Thymus (tissue), 11 donors: Measurements from ENCODE around the gene STAC3. TPM values are rescaled to one million over a fixed set of nuclear protein-coding genes. Genes with fewer than 3 reads are reported as not detected.

Source experiments
- DNase-seq, 9 donors: peaks; one replicate each; pipeline ENCODE4 v3.0.0-alpha.2; 2013; ENCODE audit warnings: low spot score in 9 of 9, low read depth in 6 of 9, missing footprints in 1 of 9
- H3K27ac ChIP-seq, 2 donors: one replicate each; pipeline ENCODE4 v1.5.1; 2013; ENCODE audit warnings: control low read depth in 1 of 2, low read depth in 1 of 2, low read length in 1 of 2, mild to moderate bottlenecking in 1 of 2, moderate library complexity in 1 of 2
- H3K27me3 ChIP-seq, 2 donors: one replicate each; pipeline ENCODE4 v1.5.1; 2013; ENCODE audit warnings: low read length in 1 of 2; ENCODE audit not compliant: control insufficient read depth in 2 of 2, insufficient read depth in 1 of 2
- H3K36me3 ChIP-seq, 2 donors: one replicate each; pipeline ENCODE4 v1.5.1; 2013; ENCODE audit warnings: low read length in 1 of 2, mild to moderate bottlenecking in 1 of 2, moderate library complexity in 1 of 2; ENCODE audit not compliant: control insufficient read depth in 2 of 2, insufficient read depth in 2 of 2
- H3K4me1 ChIP-seq, 2 donors: one replicate each; pipeline ENCODE4 v1.5.1; 2013; ENCODE audit warnings: low read length in 2 of 2; ENCODE audit not compliant: control insufficient read depth in 2 of 2, insufficient read depth in 2 of 2
- H3K4me3 ChIP-seq, 2 donors: one replicate each; pipeline ENCODE4 v1.5.1; 2013; ENCODE audit warnings: low read length in 2 of 2, control low read depth in 1 of 2, mild to moderate bottlenecking in 1 of 2
- H3K9me3 ChIP-seq, 2 donors: one replicate each; pipeline ENCODE4 v1.5.1; 2013; ENCODE audit warnings: low read length in 1 of 2, mild to moderate bottlenecking in 1 of 2; ENCODE audit not compliant: control insufficient read depth in 2 of 2, insufficient read depth in 1 of 2
- WGBS: extraction: QIAGEN DNeasy Blood & Tissue Kit; methylation state at CpG from one replicate; pipeline ENCODE4 v1.1.7; 2013; 5-methylcytosine and 5-hydroxymethylcytosine counted together
- polyA plus RNA-seq: library from polyadenylated mRNA; stranded (reverse); fragments of 200-250 nt; gene quantifications from one replicate; pipeline ENCODE4 v1.2.3, GENCODE V29; 2013
- total RNA-seq: library from RNA; stranded (reverse); fragments of 120-200 nt; gene quantifications from one replicate; pipeline ENCODE4 v1.2.4, GENCODE V29; 2013
- donor health status: healthy.

STAC3 gene
- total and polyA plus RNA-seq, 2 donors = 2.1 to 12.3 TPM

GRCh38 chr12:57215065-57215464 lies 35.9 kb downstream of the STAC3 start:
- no peak for DNase-seq
- Histone ChIP-seq H3K27me3 (peaks cover 64 to 94% of the 10 kb centered on the region in 2 donors), H3K9me3 (peaks cover 0 to 15% of the 10 kb centered on the region in 2 donors), H3K27ac (no peak overlapping the region), H3K4me3 (no peak overlapping the region), H3K4me1 (peaks cover 8 to 39% of the 10 kb centered on the region in 2 donors), H3K36me3 (no peaks in the 10 kb centered on the region)
- 42% methylated on average over 11 of the region's 11 CpGs for WGBS

DNA sequence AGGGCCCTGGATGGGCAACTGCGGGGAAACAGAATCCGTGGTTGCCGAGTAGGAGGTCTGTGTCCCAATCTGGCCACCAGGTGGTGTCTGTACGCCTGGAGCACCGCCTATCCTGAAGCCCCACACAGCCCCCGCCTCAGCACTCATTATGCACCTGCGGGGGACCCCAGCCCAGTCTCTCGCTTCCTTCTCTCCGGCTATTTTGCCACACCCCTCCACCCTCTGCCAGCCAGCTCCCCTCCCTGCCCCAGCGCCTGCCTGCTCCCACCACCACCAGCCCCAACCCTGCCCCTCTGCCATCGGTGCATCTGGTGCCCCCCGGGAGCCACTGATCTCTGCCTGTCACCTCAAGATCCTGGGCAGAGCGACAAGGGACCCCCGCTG lies 36.6 kb downstream of the STAC3 start:
- peaks cover 8 to 34% of the 10 kb centered on the region in 2 donors for H3K4me1 ChIP-seq
- 3% methylated on average over 14 of the region's 14 CpGs for WGBS
- peaks cover 58 to 90% of the 10 kb centered on the region in 2 donors for H3K27me3 ChIP-seq

GRCh38 chr12:57213763-57214397 lies 37.1 kb downstream of the STAC3 start:
- Histone ChIP-seq H3K27me3 (peaks cover 53 to 85% of the 10 kb centered on the region in 2 donors), H3K4me3 (no peak overlapping the region), H3K4me1 (peaks cover 8 to 34% of the 10 kb centered on the region in 2 donors), H3K27ac (no peak overlapping the region), H3K9me3 (peaks cover 0 to 17% of the 10 kb centered on the region in 2 donors), H3K36me3 (no peaks in the 10 kb centered on the region)
- 58% methylated on average over 4 of the region's 4 CpGs for WGBS
- DNase-seq = no peak

More for the DNA sequence above, 36.6 kb downstream of the STAC3 start:
- H3K9me3 ChIP-seq = peaks cover 0 to 17% of the 10 kb centered on the region in 2 donors
- H3K27ac ChIP-seq = no peak overlapping the region
- H3K4me3 ChIP-seq = no peak overlapping the region
- DNase-seq = peak in 6 of 9 donors; percentile 58 to 80 (median 67)
- H3K36me3 ChIP-seq = no peaks in the 10 kb centered on the region

GRCh38 chr12:57213058-57213715 lies 37.8 kb downstream of the STAC3 start:
- Histone ChIP-seq H3K36me3 (no peaks in the 10 kb centered on the region), H3K27ac (no peak overlapping the region), H3K27me3 (peaks cover 46 to 78% of the 10 kb centered on the region in 2 donors), H3K9me3 (peaks cover 0 to 17% of the 10 kb centered on the region in 2 donors), H3K4me1 (peaks cover 8 to 34% of the 10 kb centered on the region in 2 donors), H3K4me3 (no peak overlapping the region)
- DNase-seq = peak in 7 of 9 donors; percentile 45 to 84 (median 69)
- 12% methylated on average over 16 of the region's 16 CpGs for WGBS

- Histone ChIP-seq H3K9me3 (peaks cover 0 to 17% of the 10 kb centered on the region in 2 donors), H3K4me3 (no peak overlapping the region), H3K36me3 (no peaks in the 10 kb centered on the region), H3K27ac (no peak overlapping the region), H3K4me1 (peaks cover 8 to 34% of the 10 kb centered on the region in 2 donors), H3K27me3 (peaks cover 41 to 77% of the 10 kb centered on the region in 2 donors)
- DNase-seq = no peak
- 95% methylated on average over 7 of the region's 7 CpGs for WGBS
Measured at GRCh38 chr12:57212701-57213057, 38.3 kb downstream of the STAC3 start.

DNA sequence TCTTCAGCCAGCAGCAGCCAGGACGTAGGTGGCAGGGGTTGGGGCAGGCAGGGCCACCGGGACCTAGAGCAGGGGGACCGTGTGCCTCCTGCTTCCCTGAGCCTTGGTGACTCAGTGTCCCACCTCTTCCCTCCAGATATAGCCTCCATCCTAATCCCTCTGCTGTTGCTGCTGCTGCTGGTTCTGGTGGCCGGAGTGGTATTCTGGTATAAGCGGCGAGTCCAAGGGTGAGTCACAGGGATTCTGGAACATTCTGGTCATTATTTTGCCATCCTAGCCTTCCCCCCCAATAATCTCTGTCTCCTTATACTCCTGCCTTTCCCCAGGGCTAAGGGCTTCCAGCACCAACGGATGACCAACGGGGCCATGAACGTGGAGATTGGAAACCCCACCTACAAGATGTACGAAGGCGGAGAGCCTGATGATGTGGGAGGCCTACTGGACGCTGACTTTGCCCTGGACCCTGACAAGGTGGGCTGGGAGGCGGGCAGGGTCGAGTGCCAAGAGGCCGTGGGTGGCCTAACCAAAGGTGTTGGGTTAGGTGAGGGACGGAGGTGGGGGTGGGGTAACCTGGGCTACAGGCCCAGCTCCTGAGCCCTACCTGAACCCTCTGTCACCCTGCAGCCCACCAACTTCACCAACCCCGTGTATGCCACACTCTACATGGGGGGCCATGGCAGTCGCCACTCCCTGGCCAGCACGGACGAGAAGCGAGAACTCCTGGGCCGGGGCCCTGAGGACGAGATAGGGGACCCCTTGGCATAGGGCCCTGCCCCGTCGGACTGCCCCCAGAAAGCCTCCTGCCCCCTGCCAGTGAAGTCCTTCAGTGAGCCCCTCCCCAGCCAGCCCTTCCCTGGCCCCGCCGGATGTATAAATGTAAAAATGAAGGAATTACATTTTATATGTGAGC lies 38.9 kb downstream of the STAC3 start:
- Histone ChIP-seq H3K27me3 (peaks cover 36 to 70% of the 10 kb centered on the region in 2 donors), H3K4me3 (no peak overlapping the region), H3K27ac (no peak overlapping the region), H3K36me3 (no peaks in the 10 kb centered on the region), H3K9me3 (peaks cover 0 to 11% of the 10 kb centered on the region in 2 donors), H3K4me1 (peaks cover 4 to 29% of the 10 kb centered on the region in 2 donors)
- DNase-seq = no peak
- 96% methylated on average over 27 of the region's 27 CpGs for WGBS

- DNase-seq = no peak
- H3K27me3 ChIP-seq = peaks cover 27 to 62% of the 10 kb centered on the region in 2 donors
- no peak overlapping the region for H3K4me3 ChIP-seq
- no peak overlapping the region for H3K27ac ChIP-seq
- no peaks in the 10 kb centered on the region for H3K36me3 ChIP-seq
- WGBS = 95% methylated on average over 16 of the region's 16 CpGs
- peaks cover 0 to 22% of the 10 kb centered on the region in 2 donors for H3K4me1 ChIP-seq
- H3K9me3 ChIP-seq = peaks cover 0 to 8% of the 10 kb centered on the region in 2 donors
Measured at GRCh38 chr12:57210926-57211692, 39.9 kb downstream of the STAC3 start.

DNA sequence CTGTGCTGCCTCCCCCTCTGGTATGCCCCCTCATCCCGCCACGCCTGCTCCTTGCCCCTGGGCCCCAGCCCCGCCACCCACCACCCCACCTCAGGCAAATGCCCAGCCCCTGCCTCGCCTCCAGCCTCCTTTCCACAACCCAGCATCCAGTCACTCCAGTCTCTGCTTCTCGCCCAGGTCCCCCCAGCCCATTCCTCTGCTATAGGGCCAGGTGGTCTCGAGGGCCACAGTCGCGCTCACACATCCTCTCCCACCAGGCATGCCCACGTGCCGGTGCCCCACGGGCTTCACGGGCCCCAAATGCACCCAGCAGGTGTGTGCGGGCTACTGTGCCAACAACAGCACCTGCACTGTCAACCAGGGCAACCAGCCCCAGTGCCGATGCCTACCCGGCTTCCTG lies 40.5 kb downstream of the STAC3 start:
- H3K9me3 ChIP-seq = peaks cover 0 to 8% of the 10 kb centered on the region in 2 donors
- no peak for DNase-seq

More for the DNA sequence above, 40.5 kb downstream of the STAC3 start:
- 88% methylated on average over 15 of the region's 15 CpGs for WGBS
- no peak overlapping the region for H3K4me3 ChIP-seq
- no peaks in the 10 kb centered on the region for H3K36me3 ChIP-seq
- H3K27ac ChIP-seq = no peak overlapping the region
- peaks cover 0 to 16% of the 10 kb centered on the region in 2 donors for H3K4me1 ChIP-seq
- H3K27me3 ChIP-seq = peaks cover 21 to 55% of the 10 kb centered on the region in 2 donors
